NB4 (cell line): Measurements from ENCODE around the gene FLOT1.

Experiments
- POLR2A ChIP-seq: IDR thresholded peaks from 2 replicates; pipeline ENCODE4 v1.6.1; 2011; ENCODE audit warnings: mild to moderate bottlenecking; ENCODE audit not compliant: insufficient read length; ENCODE audit errors: extremely low read depth
- TF ChIP-seq, protein P1 (sequence below): IDR thresholded peaks from one replicate; pipeline ENCODE4 v1.5.1; 2012; ENCODE audit warnings: low read depth, low read length

DNA sequence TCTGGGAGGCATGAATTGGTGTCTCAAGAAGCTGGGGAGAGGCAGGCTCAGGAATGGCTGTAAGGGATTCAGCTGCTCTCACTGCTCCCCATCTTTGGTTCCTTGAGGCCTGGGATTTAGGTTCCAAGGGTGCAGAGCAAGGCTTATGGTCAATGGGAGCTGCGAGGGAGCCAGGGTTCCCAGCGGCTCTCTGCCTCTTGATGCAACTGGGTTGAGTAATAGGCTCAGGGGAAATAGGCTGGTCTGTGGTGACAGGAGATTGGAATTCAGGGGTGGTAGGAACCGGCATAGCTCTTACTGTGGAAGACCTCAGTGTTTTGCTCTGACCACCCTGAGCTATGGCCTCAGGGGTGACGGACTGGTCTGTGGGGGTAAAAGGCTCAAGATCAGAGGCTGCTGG lies 38.7 kb downstream of the FLOT1 start:
- TF ChIP-seq, protein P1, sequence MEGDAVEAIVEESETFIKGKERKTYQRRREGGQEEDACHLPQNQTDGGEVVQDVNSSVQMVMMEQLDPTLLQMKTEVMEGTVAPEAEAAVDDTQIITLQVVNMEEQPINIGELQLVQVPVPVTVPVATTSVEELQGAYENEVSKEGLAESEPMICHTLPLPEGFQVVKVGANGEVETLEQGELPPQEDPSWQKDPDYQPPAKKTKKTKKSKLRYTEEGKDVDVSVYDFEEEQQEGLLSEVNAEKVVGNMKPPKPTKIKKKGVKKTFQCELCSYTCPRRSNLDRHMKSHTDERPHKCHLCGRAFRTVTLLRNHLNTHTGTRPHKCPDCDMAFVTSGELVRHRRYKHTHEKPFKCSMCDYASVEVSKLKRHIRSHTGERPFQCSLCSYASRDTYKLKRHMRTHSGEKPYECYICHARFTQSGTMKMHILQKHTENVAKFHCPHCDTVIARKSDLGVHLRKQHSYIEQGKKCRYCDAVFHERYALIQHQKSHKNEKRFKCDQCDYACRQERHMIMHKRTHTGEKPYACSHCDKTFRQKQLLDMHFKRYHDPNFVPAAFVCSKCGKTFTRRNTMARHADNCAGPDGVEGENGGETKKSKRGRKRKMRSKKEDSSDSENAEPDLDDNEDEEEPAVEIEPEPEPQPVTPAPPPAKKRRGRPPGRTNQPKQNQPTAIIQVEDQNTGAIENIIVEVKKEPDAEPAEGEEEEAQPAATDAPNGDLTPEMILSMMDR, result no peak
- TF ChIP-seq POLR2A, result no peak
